ENCODE results near the gene GPR62. TPM values are rescaled to one million over a fixed set of nuclear protein-coding genes. Genes with fewer than 3 reads are reported as not detected.

The GPR62 gene
- total and polyA plus RNA-seq, 2 of the 8 experiments (the other 6 are each of a cell fraction or from before 2014, with no cell fraction given) = 0.22 to 0.29 TPM

GRCh38 chr3:51992017-51992682 is 37.0 kb downstream of the GPR62 start (continued):
- TF ChIP-seq JUN (IDR thresholded peaks at IDR 0.05; ENCODE audit: low read depth, low read length) (no peak), MAFK (IDR thresholded peaks at IDR 0.05; ENCODE audit: low read depth, low read length) (no peak)

Measured in H1 (cell line).